HEK293 (cell line): ENCODE measurements around the gene NEXN.
A peak's percentile ranks its signal among the peaks of the same experiment; 100 is the strongest.

Source experiments
- GLI4 ChIP-seq: fragments of 450-650 bp; formaldehyde crosslinking; IDR thresholded peaks from 2 replicates; pipeline ENCODE4 v1.5.1; 2016; ENCODE audit warnings: missing biosample characterization, missing genetic modification characterization
- HOXA7 ChIP-seq: sonication (generic); formaldehyde crosslinking; IDR thresholded peaks from 2 replicates; pipeline ENCODE4 v1.8.1; 2022; ENCODE audit warnings: missing genetic modification reagents, borderline replicate concordance
- KLF10 ChIP-seq: fragments of 450-650 bp; IDR thresholded peaks from 2 replicates; pipeline ENCODE4 v1.5.1; 2018; ENCODE audit warnings: missing biosample characterization, mild to moderate bottlenecking, missing genetic modification characterization
- OSR2 ChIP-seq: fragments of 450-650 bp; formaldehyde crosslinking; IDR thresholded peaks from 2 replicates; pipeline ENCODE4 v1.5.1; 2016; ENCODE audit warnings: missing biosample characterization, missing genetic modification characterization
- TCF7L2 ChIP-seq: IDR thresholded peaks from 2 replicates; pipeline ENCODE4 v1.6.1; 2011; ENCODE audit warnings: low read depth, mild to moderate bottlenecking, inconsistent platforms, low read length, moderate library complexity, borderline replicate concordance
- ZFP37 ChIP-seq: fragments of 450-650 bp; formaldehyde crosslinking; IDR thresholded peaks from 2 replicates; pipeline ENCODE4 v1.5.1; 2016; ENCODE audit warnings: missing biosample characterization, missing genetic modification characterization
- ZNF133 ChIP-seq: fragments of 450-650 bp; formaldehyde crosslinking; IDR thresholded peaks from 2 replicates; pipeline ENCODE4 v1.5.1; 2016; ENCODE audit warnings: missing biosample characterization, missing genetic modification characterization
- ZNF211 ChIP-seq: fragments of 450-650 bp; formaldehyde crosslinking; IDR thresholded peaks from 2 replicates; pipeline ENCODE4 v1.5.1; 2016; ENCODE audit warnings: low read depth, missing biosample characterization, missing genetic modification characterization
- ZNF214 ChIP-seq: fragments of 450-650 bp; formaldehyde crosslinking; IDR thresholded peaks from 2 replicates; pipeline ENCODE4 v1.5.1; 2017; ENCODE audit warnings: missing biosample characterization, mild to moderate bottlenecking, missing genetic modification characterization, borderline replicate concordance
- ZNF416 ChIP-seq: fragments of 450-650 bp; formaldehyde crosslinking; IDR thresholded peaks from 2 replicates; pipeline ENCODE4 v1.5.1; 2016; ENCODE audit warnings: missing biosample characterization, missing genetic modification characterization
- ZNF501 ChIP-seq: fragments of 450-650 bp; formaldehyde crosslinking; IDR thresholded peaks from 2 replicates; pipeline ENCODE4 v1.5.1; 2016; ENCODE audit warnings: missing biosample characterization, missing genetic modification characterization
- ZNF544 ChIP-seq: fragments of 450-650 bp; formaldehyde crosslinking; IDR thresholded peaks from 2 replicates; pipeline ENCODE4 v1.5.0; 2017; ENCODE audit warnings: missing biosample characterization, missing genetic modification characterization
- ZNF629 ChIP-seq: fragments of 450-650 bp; formaldehyde crosslinking; IDR thresholded peaks from 2 replicates; pipeline ENCODE4 v1.5.1; 2017; ENCODE audit warnings: missing biosample characterization, missing genetic modification characterization
- ZNF747 ChIP-seq: fragments of 450-650 bp; formaldehyde crosslinking; IDR thresholded peaks from 2 replicates; pipeline ENCODE4 v1.5.1; 2016; ENCODE audit warnings: missing biosample characterization, missing genetic modification characterization
- ZNF791 ChIP-seq: fragments of 450-650 bp; formaldehyde crosslinking; IDR thresholded peaks from 2 replicates; pipeline ENCODE4 v1.5.1; 2016; ENCODE audit warnings: missing biosample characterization, missing genetic modification characterization
- ZSCAN30 ChIP-seq: fragments of 450-650 bp; IDR thresholded peaks from 2 replicates; pipeline ENCODE4 v1.5.1; 2018; ENCODE audit warnings: missing biosample characterization, mild to moderate bottlenecking, missing genetic modification characterization, moderate library complexity
- TF ChIP-seq, protein P1 (sequence below): fragments of 450-650 bp; formaldehyde crosslinking; IDR thresholded peaks from 2 replicates; pipeline ENCODE4 v1.5.1; 2016; ENCODE audit warnings: missing biosample characterization, missing genetic modification characterization
- TF ChIP-seq, protein P2 (sequence below): fragments of 450-650 bp; formaldehyde crosslinking; IDR thresholded peaks from 2 replicates; pipeline ENCODE4 v1.5.1; 2017; ENCODE audit warnings: missing biosample characterization, missing genetic modification characterization
- TF ChIP-seq, protein P3 (sequence below): fragments of 450-650 bp; formaldehyde crosslinking; IDR thresholded peaks from 2 replicates; pipeline ENCODE4 v1.5.1; 2017; ENCODE audit warnings: missing biosample characterization, missing genetic modification characterization
- TF ChIP-seq, protein P4 (sequence below): fragments of 450-650 bp; formaldehyde crosslinking; IDR thresholded peaks from 2 replicates; pipeline ENCODE4 v1.5.1; 2016; ENCODE audit warnings: missing biosample characterization, missing genetic modification characterization, borderline replicate concordance
- TF ChIP-seq, protein P5 (sequence below): IDR thresholded peaks from 2 replicates; pipeline ENCODE4 v1.6.1; 2011; ENCODE audit warnings: mild to moderate bottlenecking, low read depth, low read length, borderline replicate concordance
- TF ChIP-seq, protein P6 (sequence below): fragments of 450-650 bp; formaldehyde crosslinking; IDR thresholded peaks from 2 replicates; pipeline ENCODE4 v1.5.1; 2016; ENCODE audit warnings: missing biosample characterization, missing genetic modification characterization, borderline replicate concordance

Gene NEXN

DNA sequence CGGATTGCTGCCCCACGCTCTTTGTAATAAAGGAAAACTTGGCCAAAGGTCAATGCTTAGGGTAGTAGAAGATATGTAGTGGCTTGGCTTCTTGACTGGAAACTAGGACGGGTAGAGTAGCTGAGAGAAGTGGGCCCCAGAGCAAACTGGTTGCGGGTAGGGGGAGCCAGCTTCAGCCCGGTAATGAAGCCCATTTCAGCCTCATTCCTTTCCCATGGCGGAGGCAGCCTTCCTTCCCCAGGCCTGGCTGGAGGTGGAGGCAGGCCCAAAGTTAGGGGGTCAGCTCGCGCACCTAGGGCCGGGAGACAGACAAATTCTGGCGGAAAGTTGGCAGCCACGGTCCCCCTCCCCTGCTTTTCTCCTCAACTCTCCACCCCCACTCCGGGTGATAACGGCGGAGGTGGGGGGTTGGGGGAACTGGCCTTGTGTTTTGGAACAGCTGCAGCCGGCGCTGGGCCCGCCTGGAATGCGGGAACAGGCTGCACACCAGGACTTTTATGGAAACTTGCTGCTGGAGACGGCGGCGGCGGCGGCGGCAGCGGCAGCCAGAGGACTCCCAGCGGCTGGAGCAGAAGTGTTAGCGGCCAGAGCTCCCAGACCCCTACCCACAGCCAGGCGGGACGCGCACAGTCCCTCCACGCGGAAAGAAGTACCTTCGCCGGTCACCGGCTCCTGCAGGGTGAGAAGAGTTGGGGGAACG, at the start of gene NEXN (continued):
- TF ChIP-seq, protein P1, sequence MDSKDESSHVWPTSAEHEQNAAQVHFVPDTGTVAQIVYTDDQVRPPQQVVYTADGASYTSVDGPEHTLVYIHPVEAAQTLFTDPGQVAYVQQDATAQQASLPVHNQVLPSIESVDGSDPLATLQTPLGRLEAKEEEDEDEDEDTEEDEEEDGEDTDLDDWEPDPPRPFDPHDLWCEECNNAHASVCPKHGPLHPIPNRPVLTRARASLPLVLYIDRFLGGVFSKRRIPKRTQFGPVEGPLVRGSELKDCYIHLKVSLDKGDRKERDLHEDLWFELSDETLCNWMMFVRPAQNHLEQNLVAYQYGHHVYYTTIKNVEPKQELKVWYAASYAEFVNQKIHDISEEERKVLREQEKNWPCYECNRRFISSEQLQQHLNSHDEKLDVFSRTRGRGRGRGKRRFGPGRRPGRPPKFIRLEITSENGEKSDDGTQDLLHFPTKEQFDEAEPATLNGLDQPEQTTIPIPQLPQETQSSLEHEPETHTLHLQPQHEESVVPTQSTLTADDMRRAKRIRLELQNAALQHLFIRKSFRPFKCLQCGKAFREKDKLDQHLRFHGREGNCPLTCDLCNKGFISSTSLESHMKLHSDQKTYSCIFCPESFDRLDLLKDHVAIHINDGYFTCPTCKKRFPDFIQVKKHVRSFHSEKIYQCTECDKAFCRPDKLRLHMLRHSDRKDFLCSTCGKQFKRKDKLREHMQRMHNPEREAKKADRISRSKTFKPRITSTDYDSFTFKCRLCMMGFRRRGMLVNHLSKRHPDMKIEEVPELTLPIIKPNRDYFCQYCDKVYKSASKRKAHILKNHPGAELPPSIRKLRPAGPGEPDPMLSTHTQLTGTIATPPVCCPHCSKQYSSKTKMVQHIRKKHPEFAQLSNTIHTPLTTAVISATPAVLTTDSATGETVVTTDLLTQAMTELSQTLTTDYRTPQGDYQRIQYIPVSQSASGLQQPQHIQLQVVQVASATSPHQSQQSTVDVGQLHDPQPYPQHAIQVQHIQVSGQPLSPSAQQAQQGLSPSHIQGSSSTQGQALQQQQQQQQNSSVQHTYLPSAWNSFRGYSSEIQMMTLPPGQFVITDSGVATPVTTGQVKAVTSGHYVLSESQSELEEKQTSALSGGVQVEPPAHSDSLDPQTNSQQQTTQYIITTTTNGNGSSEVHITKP: peak; percentile 92
- TF ChIP-seq, protein P2, sequence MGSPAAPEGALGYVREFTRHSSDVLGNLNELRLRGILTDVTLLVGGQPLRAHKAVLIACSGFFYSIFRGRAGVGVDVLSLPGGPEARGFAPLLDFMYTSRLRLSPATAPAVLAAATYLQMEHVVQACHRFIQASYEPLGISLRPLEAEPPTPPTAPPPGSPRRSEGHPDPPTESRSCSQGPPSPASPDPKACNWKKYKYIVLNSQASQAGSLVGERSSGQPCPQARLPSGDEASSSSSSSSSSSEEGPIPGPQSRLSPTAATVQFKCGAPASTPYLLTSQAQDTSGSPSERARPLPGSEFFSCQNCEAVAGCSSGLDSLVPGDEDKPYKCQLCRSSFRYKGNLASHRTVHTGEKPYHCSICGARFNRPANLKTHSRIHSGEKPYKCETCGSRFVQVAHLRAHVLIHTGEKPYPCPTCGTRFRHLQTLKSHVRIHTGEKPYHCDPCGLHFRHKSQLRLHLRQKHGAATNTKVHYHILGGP (tag by site-specific recombination): no peak
- TF ChIP-seq ZNF629 (tag by site-specific recombination) (no peak), ZNF133 (tag by site-specific recombination) (no peak), ZNF214 (tag by site-specific recombination) (no peak), HOXA7 (CRISPR knock-in tag) (no peak), ZNF791 (no peak), GLI4 (tag by site-specific recombination) (no peak), ZSCAN30 (tag by site-specific recombination) (peak; percentile 80), KLF10 (tag by site-specific recombination) (no peak), TCF7L2 (no peak), ZNF747 (tag by site-specific recombination) (no peak), ZNF501 (peak; percentile 75), ZNF544 (tag by site-specific recombination) (no peak), OSR2 (tag by site-specific recombination) (no peak), ZFP37 (tag by site-specific recombination) (peak; percentile 51; the same call in 1 of the 2 replicates), ZNF211 (tag by site-specific recombination) (no peak), ZNF416 (tag by site-specific recombination) (no peak)
- TF ChIP-seq, protein P3, sequence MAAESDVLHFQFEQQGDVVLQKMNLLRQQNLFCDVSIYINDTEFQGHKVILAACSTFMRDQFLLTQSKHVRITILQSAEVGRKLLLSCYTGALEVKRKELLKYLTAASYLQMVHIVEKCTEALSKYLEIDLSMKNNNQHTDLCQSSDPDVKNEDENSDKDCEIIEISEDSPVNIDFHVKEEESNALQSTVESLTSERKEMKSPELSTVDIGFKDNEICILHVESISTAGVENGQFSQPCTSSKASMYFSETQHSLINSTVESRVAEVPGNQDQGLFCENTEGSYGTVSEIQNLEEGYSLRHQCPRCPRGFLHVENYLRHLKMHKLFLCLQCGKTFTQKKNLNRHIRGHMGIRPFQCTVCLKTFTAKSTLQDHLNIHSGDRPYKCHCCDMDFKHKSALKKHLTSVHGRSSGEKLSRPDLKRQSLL: no peak
- TF ChIP-seq, protein P4, sequence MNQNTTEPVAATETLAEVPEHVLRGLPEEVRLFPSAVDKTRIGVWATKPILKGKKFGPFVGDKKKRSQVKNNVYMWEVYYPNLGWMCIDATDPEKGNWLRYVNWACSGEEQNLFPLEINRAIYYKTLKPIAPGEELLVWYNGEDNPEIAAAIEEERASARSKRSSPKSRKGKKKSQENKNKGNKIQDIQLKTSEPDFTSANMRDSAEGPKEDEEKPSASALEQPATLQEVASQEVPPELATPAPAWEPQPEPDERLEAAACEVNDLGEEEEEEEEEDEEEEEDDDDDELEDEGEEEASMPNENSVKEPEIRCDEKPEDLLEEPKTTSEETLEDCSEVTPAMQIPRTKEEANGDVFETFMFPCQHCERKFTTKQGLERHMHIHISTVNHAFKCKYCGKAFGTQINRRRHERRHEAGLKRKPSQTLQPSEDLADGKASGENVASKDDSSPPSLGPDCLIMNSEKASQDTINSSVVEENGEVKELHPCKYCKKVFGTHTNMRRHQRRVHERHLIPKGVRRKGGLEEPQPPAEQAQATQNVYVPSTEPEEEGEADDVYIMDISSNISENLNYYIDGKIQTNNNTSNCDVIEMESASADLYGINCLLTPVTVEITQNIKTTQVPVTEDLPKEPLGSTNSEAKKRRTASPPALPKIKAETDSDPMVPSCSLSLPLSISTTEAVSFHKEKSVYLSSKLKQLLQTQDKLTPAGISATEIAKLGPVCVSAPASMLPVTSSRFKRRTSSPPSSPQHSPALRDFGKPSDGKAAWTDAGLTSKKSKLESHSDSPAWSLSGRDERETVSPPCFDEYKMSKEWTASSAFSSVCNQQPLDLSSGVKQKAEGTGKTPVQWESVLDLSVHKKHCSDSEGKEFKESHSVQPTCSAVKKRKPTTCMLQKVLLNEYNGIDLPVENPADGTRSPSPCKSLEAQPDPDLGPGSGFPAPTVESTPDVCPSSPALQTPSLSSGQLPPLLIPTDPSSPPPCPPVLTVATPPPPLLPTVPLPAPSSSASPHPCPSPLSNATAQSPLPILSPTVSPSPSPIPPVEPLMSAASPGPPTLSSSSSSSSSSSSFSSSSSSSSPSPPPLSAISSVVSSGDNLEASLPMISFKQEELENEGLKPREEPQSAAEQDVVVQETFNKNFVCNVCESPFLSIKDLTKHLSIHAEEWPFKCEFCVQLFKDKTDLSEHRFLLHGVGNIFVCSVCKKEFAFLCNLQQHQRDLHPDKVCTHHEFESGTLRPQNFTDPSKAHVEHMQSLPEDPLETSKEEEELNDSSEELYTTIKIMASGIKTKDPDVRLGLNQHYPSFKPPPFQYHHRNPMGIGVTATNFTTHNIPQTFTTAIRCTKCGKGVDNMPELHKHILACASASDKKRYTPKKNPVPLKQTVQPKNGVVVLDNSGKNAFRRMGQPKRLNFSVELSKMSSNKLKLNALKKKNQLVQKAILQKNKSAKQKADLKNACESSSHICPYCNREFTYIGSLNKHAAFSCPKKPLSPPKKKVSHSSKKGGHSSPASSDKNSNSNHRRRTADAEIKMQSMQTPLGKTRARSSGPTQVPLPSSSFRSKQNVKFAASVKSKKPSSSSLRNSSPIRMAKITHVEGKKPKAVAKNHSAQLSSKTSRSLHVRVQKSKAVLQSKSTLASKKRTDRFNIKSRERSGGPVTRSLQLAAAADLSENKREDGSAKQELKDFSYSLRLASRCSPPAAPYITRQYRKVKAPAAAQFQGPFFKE (tag by site-specific recombination): 0 out of 2 replicates have a peak, but pooled peaks have one; percentile 14
- TF ChIP-seq, protein P5, sequence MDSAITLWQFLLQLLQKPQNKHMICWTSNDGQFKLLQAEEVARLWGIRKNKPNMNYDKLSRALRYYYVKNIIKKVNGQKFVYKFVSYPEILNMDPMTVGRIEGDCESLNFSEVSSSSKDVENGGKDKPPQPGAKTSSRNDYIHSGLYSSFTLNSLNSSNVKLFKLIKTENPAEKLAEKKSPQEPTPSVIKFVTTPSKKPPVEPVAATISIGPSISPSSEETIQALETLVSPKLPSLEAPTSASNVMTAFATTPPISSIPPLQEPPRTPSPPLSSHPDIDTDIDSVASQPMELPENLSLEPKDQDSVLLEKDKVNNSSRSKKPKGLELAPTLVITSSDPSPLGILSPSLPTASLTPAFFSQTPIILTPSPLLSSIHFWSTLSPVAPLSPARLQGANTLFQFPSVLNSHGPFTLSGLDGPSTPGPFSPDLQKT: no peak
- TF ChIP-seq, protein P6, sequence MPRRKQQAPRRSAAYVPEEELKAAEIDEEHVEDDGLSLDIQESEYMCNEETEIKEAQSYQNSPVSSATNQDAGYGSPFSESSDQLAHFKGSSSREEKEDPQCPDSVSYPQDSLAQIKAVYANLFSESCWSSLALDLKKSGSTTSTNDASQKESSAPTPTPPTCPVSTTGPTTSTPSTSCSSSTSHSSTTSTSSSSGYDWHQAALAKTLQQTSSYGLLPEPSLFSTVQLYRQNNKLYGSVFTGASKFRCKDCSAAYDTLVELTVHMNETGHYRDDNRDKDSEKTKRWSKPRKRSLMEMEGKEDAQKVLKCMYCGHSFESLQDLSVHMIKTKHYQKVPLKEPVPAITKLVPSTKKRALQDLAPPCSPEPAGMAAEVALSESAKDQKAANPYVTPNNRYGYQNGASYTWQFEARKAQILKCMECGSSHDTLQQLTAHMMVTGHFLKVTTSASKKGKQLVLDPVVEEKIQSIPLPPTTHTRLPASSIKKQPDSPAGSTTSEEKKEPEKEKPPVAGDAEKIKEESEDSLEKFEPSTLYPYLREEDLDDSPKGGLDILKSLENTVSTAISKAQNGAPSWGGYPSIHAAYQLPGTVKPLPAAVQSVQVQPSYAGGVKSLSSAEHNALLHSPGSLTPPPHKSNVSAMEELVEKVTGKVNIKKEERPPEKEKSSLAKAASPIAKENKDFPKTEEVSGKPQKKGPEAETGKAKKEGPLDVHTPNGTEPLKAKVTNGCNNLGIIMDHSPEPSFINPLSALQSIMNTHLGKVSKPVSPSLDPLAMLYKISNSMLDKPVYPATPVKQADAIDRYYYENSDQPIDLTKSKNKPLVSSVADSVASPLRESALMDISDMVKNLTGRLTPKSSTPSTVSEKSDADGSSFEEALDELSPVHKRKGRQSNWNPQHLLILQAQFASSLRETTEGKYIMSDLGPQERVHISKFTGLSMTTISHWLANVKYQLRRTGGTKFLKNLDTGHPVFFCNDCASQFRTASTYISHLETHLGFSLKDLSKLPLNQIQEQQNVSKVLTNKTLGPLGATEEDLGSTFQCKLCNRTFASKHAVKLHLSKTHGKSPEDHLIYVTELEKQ: no peak
